Neural cell (in vitro differentiated cells): ENCODE data around the gene CD47. TPM values are rescaled to one million over a fixed set of nuclear protein-coding genes. Genes with fewer than 3 reads are reported as not detected.

Experiments
- H2AFZ ChIP-seq: fragments of 200-600, 300-800 bp; sonication (generic), shearing (Covaris generic); 2 replicates; pipeline ENCODE4 v1.6.0; 2014; ENCODE audit warnings: low read depth, mild to moderate bottlenecking, antibody characterized with exemption, low read length, moderate library complexity
- H3F3A ChIP-seq: fragments of 200-600 bp; shearing (Covaris generic); 2 replicates; pipeline ENCODE4 v1.6.1; 2016; ENCODE audit warnings: mild to moderate bottlenecking, moderate library complexity, mixed read lengths, antibody characterized with exemption, low read length; ENCODE audit not compliant: insufficient read depth, poor library complexity, severe bottlenecking
- H3K27ac ChIP-seq: fragments of 200-600, 300-800 bp; sonication (generic), shearing (Covaris generic); 2 replicates; pipeline ENCODE4 v1.5.1; 2014; ENCODE audit warnings: mild to moderate bottlenecking, low read length, moderate library complexity
- H3K27me3 ChIP-seq: fragments of 300-800, 200-600 bp; sonication (generic), shearing (Covaris generic); 2 replicates; pipeline ENCODE4 v1.6.0; 2014; ENCODE audit warnings: mild to moderate bottlenecking, low read depth, low read length, moderate library complexity; ENCODE audit not compliant: insufficient read depth
- H3K36me3 ChIP-seq: fragments of 300-800, 200-600 bp; sonication (generic), shearing (Covaris generic); 2 replicates; pipeline ENCODE4 v1.5.1; 2014; ENCODE audit warnings: mild to moderate bottlenecking, antibody characterized with exemption, low read length, moderate library complexity; ENCODE audit not compliant: insufficient read depth
- H3K4me2 ChIP-seq: fragments of 300-800, 200-600 bp; sonication (generic), shearing (Covaris generic); 2 replicates; pipeline ENCODE4 v1.6.0; 2014; ENCODE audit warnings: mild to moderate bottlenecking, low read length
- H3K4me3 ChIP-seq: fragments of 300-800, 200-600 bp; sonication (generic), shearing (Covaris generic); 2 replicates; pipeline ENCODE4 v1.5.1; 2014; ENCODE audit warnings: mild to moderate bottlenecking, low read length, moderate library complexity
- H3K79me2 ChIP-seq: fragments of 200-600 bp; shearing (Covaris generic); replicated peaks from 2 replicates; pipeline ENCODE4 v1.6.0; 2014; ENCODE audit warnings: mild to moderate bottlenecking, low read length, moderate library complexity; ENCODE audit not compliant: insufficient read depth
- H3K9ac ChIP-seq: fragments of 300-800, 200-600 bp; sonication (generic), shearing (Covaris generic); 2 replicates; pipeline ENCODE4 v1.6.1; 2016; ENCODE audit warnings: mild to moderate bottlenecking, low read length, mixed read lengths
- H3K9me2 ChIP-seq: fragments of 200-600 bp; shearing (Covaris generic); 2 replicates; pipeline ENCODE4 v1.6.1; 2016; ENCODE audit warnings: mild to moderate bottlenecking, low read length, mixed read lengths; ENCODE audit not compliant: insufficient read depth
- H3K9me3 ChIP-seq: fragments of 200-600, 300-800 bp; sonication (generic), shearing (Covaris generic); 2 replicates; pipeline ENCODE4 v1.6.1; 2016; ENCODE audit warnings: mild to moderate bottlenecking, mixed run types, low read length, moderate library complexity, mixed read lengths
- H4K20me1 ChIP-seq: fragments of 200-600 bp; shearing (Covaris generic); 2 replicates; pipeline ENCODE4 v1.6.1; 2016; ENCODE audit warnings: mild to moderate bottlenecking, mixed run types; ENCODE audit not compliant: insufficient read depth
- EP300 ChIP-seq: fragments of 450-650 bp; conservative IDR thresholded peaks from 2 replicates; pipeline ENCODE4 v1.6.1; 2014; ENCODE audit warnings: antibody characterized with exemption, mild to moderate bottlenecking, moderate library complexity; ENCODE audit not compliant: poor library complexity, severe bottlenecking
- EZH2 ChIP-seq: fragments of 200-600, 300-800 bp; shearing (Covaris generic), sonication (generic); IDR thresholded peaks from 2 replicates; pipeline ENCODE4 v1.6.1; 2014; ENCODE audit warnings: antibody characterized with exemption, low read length, borderline replicate concordance, mild to moderate bottlenecking; ENCODE audit not compliant: insufficient read depth, poor library complexity, severe bottlenecking
- MXI1 ChIP-seq: fragments of 450-650 bp; conservative IDR thresholded peaks from 2 replicates; pipeline ENCODE4 v1.6.1; 2014; ENCODE audit warnings: antibody characterized with exemption, mild to moderate bottlenecking; ENCODE audit not compliant: poor library complexity, severe bottlenecking
- POLR2AphosphoS5 ChIP-seq: IDR thresholded peaks from 2 replicates; pipeline ENCODE4 v1.6.1; 2012
- RAD21 ChIP-seq: fragments of 450-650 bp; conservative IDR thresholded peaks from 2 replicates; pipeline ENCODE4 v1.6.1; 2014; ENCODE audit warnings: antibody characterized with exemption, mild to moderate bottlenecking, moderate library complexity
- REST ChIP-seq: IDR thresholded peaks from 2 replicates; pipeline ENCODE4 v1.6.1; 2012; ENCODE audit warnings: borderline replicate concordance
- SMC3 ChIP-seq: fragments of 450-650 bp; conservative IDR thresholded peaks from 2 replicates; pipeline ENCODE4 v1.6.1; 2014; ENCODE audit warnings: antibody characterized with exemption, mild to moderate bottlenecking, moderate library complexity; ENCODE audit not compliant: poor library complexity
- TAF1 ChIP-seq: IDR thresholded peaks from 2 replicates; pipeline ENCODE4 v1.6.1; 2012; ENCODE audit warnings: low read depth
- polyA plus RNA-seq: library from polyadenylated mRNA; depleted of rRNA; stranded (reverse); fragments of >200 nt; gene quantifications from 2 replicates; pipeline ENCODE4 v1.2.3, GENCODE V29; 2014
- TF ChIP-seq, protein P1 (sequence below): fragments of 450-650 bp; IDR thresholded peaks from 2 replicates; pipeline ENCODE4 v1.5.1; 2014; ENCODE audit warnings: antibody characterized with exemption, mild to moderate bottlenecking, moderate library complexity; ENCODE audit not compliant: poor library complexity, severe bottlenecking

CD47 gene
- polyA plus RNA-seq, 1 donor from 2014 or later, result 128 TPM

GRCh38 chr3:108021533-108021932, 69.3 kb downstream of the CD47 start:
- no peaks in the 10 kb centered on the region for H3K36me3 ChIP-seq
- no peak overlapping the region for H3K4me2 ChIP-seq
- H3K4me3 ChIP-seq, result peak overlapping the region; percentile 46
- H3F3A ChIP-seq, result no peaks in the 10 kb centered on the region
- no peaks in the 10 kb centered on the region for H3K9me3 ChIP-seq
- no peaks in the 10 kb centered on the region for H4K20me1 ChIP-seq
- no peaks in the 10 kb centered on the region for H3K27me3 ChIP-seq
- H2AFZ ChIP-seq, result no peak overlapping the region
- no peaks in the 10 kb centered on the region for H3K79me2 ChIP-seq
- H3K9me2 ChIP-seq, result no peaks in the 10 kb centered on the region
- TF ChIP-seq EZH2 (no peak), POLR2AphosphoS5 (peak; percentile 76), REST (peak; percentile 48), EP300 (peak; percentile 91), SMC3 (peak; percentile 19), MXI1 (no peak), RAD21 (no peak)
- H3K9ac ChIP-seq, result no peak overlapping the region
- peak overlapping the region; percentile 49 for H3K27ac ChIP-seq

DNA sequence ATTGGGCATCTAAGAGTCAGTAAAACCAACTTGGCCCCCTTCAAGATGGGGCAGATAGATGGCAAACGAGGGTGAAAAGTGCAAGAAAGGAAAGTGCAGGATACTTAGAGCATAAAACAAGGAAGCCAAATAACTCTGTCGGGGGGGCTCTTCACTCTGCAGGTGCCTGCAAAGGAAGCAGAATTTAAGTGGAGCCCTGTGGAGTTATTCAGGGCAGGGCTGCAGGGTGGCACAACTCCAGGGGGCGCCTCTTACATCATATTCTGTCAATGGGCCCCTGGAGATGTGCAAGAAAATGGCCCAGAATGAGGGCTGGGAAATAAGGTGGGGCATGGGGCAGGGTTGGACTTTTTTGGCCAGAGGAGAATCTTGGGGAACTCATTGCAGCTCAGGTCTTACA, 69.7 kb downstream of the CD47 start:
- TF ChIP-seq TAF1 (no peak), RAD21 (no peak), EZH2 (no peak), REST (no peak), EP300 (no peak), MXI1 (no peak), POLR2AphosphoS5 (no peak)
- TF ChIP-seq, protein P1, sequence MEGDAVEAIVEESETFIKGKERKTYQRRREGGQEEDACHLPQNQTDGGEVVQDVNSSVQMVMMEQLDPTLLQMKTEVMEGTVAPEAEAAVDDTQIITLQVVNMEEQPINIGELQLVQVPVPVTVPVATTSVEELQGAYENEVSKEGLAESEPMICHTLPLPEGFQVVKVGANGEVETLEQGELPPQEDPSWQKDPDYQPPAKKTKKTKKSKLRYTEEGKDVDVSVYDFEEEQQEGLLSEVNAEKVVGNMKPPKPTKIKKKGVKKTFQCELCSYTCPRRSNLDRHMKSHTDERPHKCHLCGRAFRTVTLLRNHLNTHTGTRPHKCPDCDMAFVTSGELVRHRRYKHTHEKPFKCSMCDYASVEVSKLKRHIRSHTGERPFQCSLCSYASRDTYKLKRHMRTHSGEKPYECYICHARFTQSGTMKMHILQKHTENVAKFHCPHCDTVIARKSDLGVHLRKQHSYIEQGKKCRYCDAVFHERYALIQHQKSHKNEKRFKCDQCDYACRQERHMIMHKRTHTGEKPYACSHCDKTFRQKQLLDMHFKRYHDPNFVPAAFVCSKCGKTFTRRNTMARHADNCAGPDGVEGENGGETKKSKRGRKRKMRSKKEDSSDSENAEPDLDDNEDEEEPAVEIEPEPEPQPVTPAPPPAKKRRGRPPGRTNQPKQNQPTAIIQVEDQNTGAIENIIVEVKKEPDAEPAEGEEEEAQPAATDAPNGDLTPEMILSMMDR, result no peak

More for the DNA sequence above, 69.7 kb downstream of the CD47 start:
- no peaks in the 10 kb centered on the region for H3K27me3 ChIP-seq
- no peaks in the 10 kb centered on the region for H3K9me3 ChIP-seq
- H3K9me2 ChIP-seq, result no peaks in the 10 kb centered on the region
- H3K9ac ChIP-seq, result no peak overlapping the region
- H3F3A ChIP-seq, result no peaks in the 10 kb centered on the region
- H3K79me2 ChIP-seq, result no peaks in the 10 kb centered on the region
- no peaks in the 10 kb centered on the region for H4K20me1 ChIP-seq
- H3K27ac ChIP-seq, result no peak overlapping the region
- H2AFZ ChIP-seq, result no peak overlapping the region
- no peaks in the 10 kb centered on the region for H3K36me3 ChIP-seq
- H3K4me2 ChIP-seq, result no peak overlapping the region
- H3K4me3 ChIP-seq, result no peak overlapping the region
